Caki2 (cell line): ENCODE data around the gene ATP11B. TPM values are rescaled to one million over a fixed set of nuclear protein-coding genes. Genes with fewer than 3 reads are reported as not detected.
"Not testable (repeated sequence)": the region's sequence is repeated elsewhere in the genome, so short reads cannot be mapped to it uniquely, and the experiment has no call there.

Experiments used
- DNase-seq: peaks from one replicate; pipeline ENCODE4 v3.0.0-alpha.2; 2015; ENCODE audit warnings: low read depth
- in situ Hi-C: cut with HindIII; loops from 2 replicates; pipeline ENCODE4 v1.10.0; 2016; ENCODE audit warnings: low sequenced_read_pairs, low pct_unique_long_range_greater_than_20kb, mixed read lengths
- total RNA-seq: library from RNA; depleted of rRNA; stranded (reverse); fragments of >200 nt; shearing (Covaris generic); gene quantifications from 2 replicates; pipeline ENCODE4 v1.2.3, GENCODE V29; 2014; ENCODE audit warnings: low replicate concordance

ATP11B gene
- total RNA-seq, 1 experiment from 2014 or later, result 40.8 TPM

- in situ Hi-C loops, result no loop called here
- DNase-seq, result no peak
These were observed 25.1 kb downstream of the ATP11B start for GRCh38 chr3:182818296-182818978.

- in situ Hi-C loops, result no loop called here
- no peak for DNase-seq
These were observed 28.1 kb downstream of the ATP11B start for GRCh38 chr3:182821221-182821981.

GRCh38 chr3:182822260-182822659, 29.0 kb downstream of the ATP11B start:
- in situ Hi-C loops, DNase-seq: not testable (repeated sequence)

GRCh38 chr3:182824957-182825356, 31.7 kb downstream of the ATP11B start:
- no peak for DNase-seq
- in situ Hi-C loops, result no loop called here

GRCh38 chr3:182829761-182830405, 36.6 kb downstream of the ATP11B start:
- in situ Hi-C loops, result no loop called here
- DNase-seq, result no peak

GRCh38 chr3:182837855-182838454, 44.7 kb downstream of the ATP11B start:
- in situ Hi-C loops, result no loop called here
- DNase-seq, result no peak

GRCh38 chr3:182843478-182843877, 50.2 kb downstream of the ATP11B start:
- in situ Hi-C loops, result no loop called here
- DNase-seq, result no peak

GRCh38 chr3:182848906-182849305, 55.6 kb downstream of the ATP11B start:
- no peak for DNase-seq
- in situ Hi-C loops, result no loop called here

GRCh38 chr3:182855076-182855475, 61.8 kb downstream of the ATP11B start:
- in situ Hi-C loops, result no loop called here
- no peak for DNase-seq

GRCh38 chr3:182861348-182861747, 68.0 kb downstream of the ATP11B start:
- DNase-seq, result no peak
- in situ Hi-C loops, result no loop called here

GRCh38 chr3:182862159-182862860, 69.0 kb downstream of the ATP11B start:
- DNase-seq, result no peak
- in situ Hi-C loops, result no loop called here

- DNase-seq, result no peak
- in situ Hi-C loops, result no loop called here
These were observed 75.8 kb downstream of the ATP11B start for GRCh38 chr3:182869059-182869458.

- in situ Hi-C loops, DNase-seq: not testable (repeated sequence)
These were observed 77.6 kb downstream of the ATP11B start for GRCh38 chr3:182870917-182871316.

- in situ Hi-C loops, result no loop called here
- DNase-seq, result no peak
These were observed 85.8 kb downstream of the ATP11B start for GRCh38 chr3:182879031-182879611.

- no peak for DNase-seq
- in situ Hi-C loops, result no loop called here
These were observed 93.2 kb downstream of the ATP11B start for GRCh38 chr3:182886497-182886896.

GRCh38 chr3:182889948-182890629, 96.8 kb downstream of the ATP11B start:
- no peak for DNase-seq
- in situ Hi-C loops, result no loop called here

GRCh38 chr3:182891364-182891763, 98.1 kb downstream of the ATP11B start:
- in situ Hi-C loops, result no loop called here
- DNase-seq, result no peak
